Gastroesophageal sphincter (tissue), 3 donors: ENCODE data around the gene RPL18.

Experiments used
- EP300 ChIP-seq: sonication (generic); formaldehyde crosslinking; IDR thresholded peaks from one replicate; pipeline ENCODE4 v1.6.1; 2017; ENCODE audit warnings: antibody characterized with exemption, mild to moderate bottlenecking
- POLR2AphosphoS5 ChIP-seq: sonication (generic); formaldehyde crosslinking; IDR thresholded peaks from one replicate; pipeline ENCODE4 v1.6.1; 2017; ENCODE audit warnings: antibody characterized with exemption
- TF ChIP-seq, protein P1 (sequence below), 4 experiments: fragments of 200-600 bp in 2 of 4; fragments of 450-650 bp in 2 of 4; sonication (generic) in 1 of 4; IDR thresholded peaks; one replicate each; pipeline ENCODE4 v1.5.1; 2017 to 2019; ENCODE audit warnings: antibody characterized with exemption in 4 of 4, mild to moderate bottlenecking in 2 of 4, moderate library complexity in 2 of 4

DNA sequence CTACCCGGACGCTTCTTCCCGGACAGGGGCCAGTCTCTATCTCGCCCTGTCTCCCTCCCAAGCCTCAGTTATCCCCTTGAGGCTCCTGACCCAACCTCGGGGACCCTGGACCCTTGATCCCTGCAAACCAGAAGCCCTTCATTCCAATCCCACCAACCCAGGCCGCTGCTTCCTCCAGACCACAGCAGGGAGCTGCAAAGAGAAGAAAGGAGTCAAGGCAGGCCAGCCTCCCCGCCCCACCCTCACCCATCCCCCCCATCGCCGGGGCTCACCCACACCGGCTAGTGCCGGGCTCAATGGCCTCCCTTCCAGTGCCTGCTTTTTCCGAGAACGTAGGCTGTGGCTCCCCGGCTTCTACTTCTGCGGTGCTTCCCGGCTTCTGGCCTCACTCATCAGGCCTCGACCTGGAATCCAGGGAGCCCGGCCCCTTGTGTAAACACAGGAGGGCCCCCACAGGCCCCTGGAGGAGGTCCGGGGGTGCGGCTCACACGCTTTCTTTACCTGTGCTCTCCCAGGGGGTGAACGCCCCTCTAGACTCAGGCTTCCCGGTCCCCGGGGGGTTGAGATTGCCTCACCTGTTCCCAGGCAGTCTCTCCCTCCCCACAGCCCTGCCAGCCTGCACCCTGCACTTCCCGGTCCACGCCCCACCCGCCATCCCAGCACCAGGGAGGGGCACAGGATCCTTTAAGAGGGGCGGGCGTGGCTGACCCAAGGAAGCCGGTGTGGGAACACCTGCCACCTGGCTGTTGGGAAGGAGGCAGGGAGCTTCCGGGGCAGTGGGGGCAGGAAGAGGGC lies 4.3 kb downstream of the RPL18 start, which contains the start of gene FAM83E:
- TF ChIP-seq, protein P1, sequence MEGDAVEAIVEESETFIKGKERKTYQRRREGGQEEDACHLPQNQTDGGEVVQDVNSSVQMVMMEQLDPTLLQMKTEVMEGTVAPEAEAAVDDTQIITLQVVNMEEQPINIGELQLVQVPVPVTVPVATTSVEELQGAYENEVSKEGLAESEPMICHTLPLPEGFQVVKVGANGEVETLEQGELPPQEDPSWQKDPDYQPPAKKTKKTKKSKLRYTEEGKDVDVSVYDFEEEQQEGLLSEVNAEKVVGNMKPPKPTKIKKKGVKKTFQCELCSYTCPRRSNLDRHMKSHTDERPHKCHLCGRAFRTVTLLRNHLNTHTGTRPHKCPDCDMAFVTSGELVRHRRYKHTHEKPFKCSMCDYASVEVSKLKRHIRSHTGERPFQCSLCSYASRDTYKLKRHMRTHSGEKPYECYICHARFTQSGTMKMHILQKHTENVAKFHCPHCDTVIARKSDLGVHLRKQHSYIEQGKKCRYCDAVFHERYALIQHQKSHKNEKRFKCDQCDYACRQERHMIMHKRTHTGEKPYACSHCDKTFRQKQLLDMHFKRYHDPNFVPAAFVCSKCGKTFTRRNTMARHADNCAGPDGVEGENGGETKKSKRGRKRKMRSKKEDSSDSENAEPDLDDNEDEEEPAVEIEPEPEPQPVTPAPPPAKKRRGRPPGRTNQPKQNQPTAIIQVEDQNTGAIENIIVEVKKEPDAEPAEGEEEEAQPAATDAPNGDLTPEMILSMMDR (IDR thresholded peaks at IDR 0.05), result no peak
- TF ChIP-seq POLR2AphosphoS5, result no peak
- TF ChIP-seq EP300, result no peak
